ENCODE results near the gene ZBTB5.

ZBTB5 gene

GRCh38 chr9:37438359-37438758, 26.9 kb downstream of the ZBTB5 start:
- H3K36me3 ChIP-seq, result peaks cover 90% of the 10 kb centered on the region
- no peaks in the 10 kb centered on the region for H3K9me3 ChIP-seq
- H3K27me3 ChIP-seq, result no peaks in the 10 kb centered on the region
- no peak overlapping the region for H3K4me3 ChIP-seq (ENCODE audit: low read depth in 1 of 2, low read length in 1 of 2)
- TF ChIP-seq, protein P1, sequence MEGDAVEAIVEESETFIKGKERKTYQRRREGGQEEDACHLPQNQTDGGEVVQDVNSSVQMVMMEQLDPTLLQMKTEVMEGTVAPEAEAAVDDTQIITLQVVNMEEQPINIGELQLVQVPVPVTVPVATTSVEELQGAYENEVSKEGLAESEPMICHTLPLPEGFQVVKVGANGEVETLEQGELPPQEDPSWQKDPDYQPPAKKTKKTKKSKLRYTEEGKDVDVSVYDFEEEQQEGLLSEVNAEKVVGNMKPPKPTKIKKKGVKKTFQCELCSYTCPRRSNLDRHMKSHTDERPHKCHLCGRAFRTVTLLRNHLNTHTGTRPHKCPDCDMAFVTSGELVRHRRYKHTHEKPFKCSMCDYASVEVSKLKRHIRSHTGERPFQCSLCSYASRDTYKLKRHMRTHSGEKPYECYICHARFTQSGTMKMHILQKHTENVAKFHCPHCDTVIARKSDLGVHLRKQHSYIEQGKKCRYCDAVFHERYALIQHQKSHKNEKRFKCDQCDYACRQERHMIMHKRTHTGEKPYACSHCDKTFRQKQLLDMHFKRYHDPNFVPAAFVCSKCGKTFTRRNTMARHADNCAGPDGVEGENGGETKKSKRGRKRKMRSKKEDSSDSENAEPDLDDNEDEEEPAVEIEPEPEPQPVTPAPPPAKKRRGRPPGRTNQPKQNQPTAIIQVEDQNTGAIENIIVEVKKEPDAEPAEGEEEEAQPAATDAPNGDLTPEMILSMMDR (IDR thresholded peaks at IDR 0.05), result no peak
- no peak overlapping the region for H3K27ac ChIP-seq
- no peaks in the 10 kb centered on the region for H3K4me1 ChIP-seq (ENCODE audit: control insufficient read depth in 1 of 2, insufficient read depth in 1 of 2, low read depth in 1 of 2, low read length in 1 of 2)

- Histone ChIP-seq H3K4me1 (ENCODE audit: control insufficient read depth in 1 of 2, insufficient read depth in 1 of 2, low read depth in 1 of 2, low read length in 1 of 2) (no peaks in the 10 kb centered on the region), H3K36me3 (peaks cover 96% of the 10 kb centered on the region), H3K27ac (no peak overlapping the region), H3K9me3 (no peaks in the 10 kb centered on the region), H3K27me3 (no peaks in the 10 kb centered on the region), H3K4me3 (ENCODE audit: low read depth in 1 of 2, low read length in 1 of 2) (no peak overlapping the region)
- TF ChIP-seq, protein P1 (IDR thresholded peaks at IDR 0.05), result no peak
These were observed 27.6 kb downstream of the ZBTB5 start for GRCh38 chr9:37437621-37438020.

DNA sequence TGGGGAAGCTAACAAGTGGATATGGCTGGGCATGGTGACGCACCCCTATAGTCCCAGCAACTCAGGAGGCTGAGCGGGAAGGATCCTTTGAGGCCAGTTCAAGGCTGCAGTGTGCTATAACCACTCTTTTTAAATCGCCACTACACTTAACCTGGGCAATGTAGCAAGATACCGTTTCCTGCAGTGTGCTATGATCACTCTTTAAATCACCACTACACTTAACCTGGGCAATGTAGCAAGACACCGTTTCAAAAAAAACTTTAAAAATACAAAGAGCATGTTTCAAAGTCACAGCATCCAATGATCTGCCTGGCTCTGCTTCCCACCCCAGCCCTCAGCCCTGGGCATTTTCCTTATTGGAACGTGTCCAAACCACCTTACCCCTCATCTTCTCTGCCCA, 28.2 kb downstream of the ZBTB5 start:
- TF ChIP-seq, protein P1 (IDR thresholded peaks at IDR 0.05), result no peak
- no peak overlapping the region for H3K4me3 ChIP-seq (ENCODE audit: low read depth in 1 of 2, low read length in 1 of 2)
- H3K9me3 ChIP-seq, result no peaks in the 10 kb centered on the region
- H3K27me3 ChIP-seq, result no peaks in the 10 kb centered on the region
- H3K4me1 ChIP-seq (ENCODE audit: control insufficient read depth in 1 of 2, insufficient read depth in 1 of 2, low read depth in 1 of 2, low read length in 1 of 2), result no peaks in the 10 kb centered on the region
- H3K36me3 ChIP-seq, result peaks cover 99% of the 10 kb centered on the region
- H3K27ac ChIP-seq, result no peak overlapping the region

DNA sequence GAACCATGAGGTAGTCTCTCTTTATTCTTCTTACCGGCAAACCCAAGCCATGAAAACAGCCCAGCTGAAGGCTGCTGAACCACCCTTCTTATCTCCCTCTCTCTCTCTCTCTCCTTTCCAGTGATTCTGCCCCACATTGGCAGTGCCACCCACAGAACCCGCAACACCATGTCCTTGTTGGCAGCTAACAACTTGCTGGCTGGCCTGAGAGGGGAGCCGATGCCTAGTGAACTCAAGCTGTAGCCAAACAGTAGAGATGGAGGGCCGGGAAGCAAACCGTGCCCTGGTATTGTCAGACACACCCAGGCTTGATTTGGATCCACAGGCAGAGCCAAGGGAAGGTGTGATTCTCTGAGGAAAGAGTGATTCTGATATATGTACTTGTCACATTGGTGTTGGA, 28.7 kb downstream of the ZBTB5 start:
- Histone ChIP-seq H3K36me3 (peaks cover 99% of the 10 kb centered on the region), H3K27me3 (no peaks in the 10 kb centered on the region), H3K4me3 (ENCODE audit: low read depth in 1 of 2, low read length in 1 of 2) (no peak overlapping the region), H3K4me1 (ENCODE audit: control insufficient read depth in 1 of 2, insufficient read depth in 1 of 2, low read depth in 1 of 2, low read length in 1 of 2) (no peaks in the 10 kb centered on the region), H3K27ac (no peak overlapping the region), H3K9me3 (no peaks in the 10 kb centered on the region)
- TF ChIP-seq, protein P1 (IDR thresholded peaks at IDR 0.05), result no peak

- H3K9me3 ChIP-seq, result no peaks in the 10 kb centered on the region
- H3K36me3 ChIP-seq, result peaks cover 99% of the 10 kb centered on the region
- no peak overlapping the region for H3K4me3 ChIP-seq (ENCODE audit: low read depth in 1 of 2, low read length in 1 of 2)
- H3K27me3 ChIP-seq, result no peaks in the 10 kb centered on the region
- no peak overlapping the region for H3K27ac ChIP-seq
- TF ChIP-seq, protein P1 (IDR thresholded peaks at IDR 0.05), result no peak
- no peaks in the 10 kb centered on the region for H3K4me1 ChIP-seq (ENCODE audit: control insufficient read depth in 1 of 2, insufficient read depth in 1 of 2, low read depth in 1 of 2, low read length in 1 of 2)
These were observed 31.3 kb downstream of the ZBTB5 start for GRCh38 chr9:37433867-37434371.

GRCh38 chr9:37432020-37432419, 33.2 kb downstream of the ZBTB5 start:
- no peaks in the 10 kb centered on the region for H3K9me3 ChIP-seq
- H3K36me3 ChIP-seq, result peaks cover 99% of the 10 kb centered on the region
- no peaks in the 10 kb centered on the region for H3K4me1 ChIP-seq (ENCODE audit: control insufficient read depth in 1 of 2, insufficient read depth in 1 of 2, low read depth in 1 of 2, low read length in 1 of 2)
- H3K27me3 ChIP-seq, result no peaks in the 10 kb centered on the region
- H3K27ac ChIP-seq, result no peak overlapping the region
- H3K4me3 ChIP-seq (ENCODE audit: low read depth in 1 of 2, low read length in 1 of 2), result no peak overlapping the region
- TF ChIP-seq, protein P1 (IDR thresholded peaks at IDR 0.05), result no peak

All from neutrophil (primary cell).